Ishikawa (cell line): Measurements from ENCODE around the gene PCNT.

Source experiments
- CEBPB ChIP-seq: IDR thresholded peaks from 2 replicates; pipeline ENCODE4 v1.6.1; 2012
- CREB1 ChIP-seq: IDR thresholded peaks from 2 replicates; pipeline ENCODE4 v1.6.1; 2012; ENCODE audit warnings: low read depth
- EGR1 ChIP-seq: IDR thresholded peaks from 2 replicates; pipeline ENCODE4 v1.6.1; 2012
- EP300 ChIP-seq: IDR thresholded peaks from 2 replicates; pipeline ENCODE4 v1.6.1; 2012; ENCODE audit warnings: borderline replicate concordance
- FOXM1 ChIP-seq: IDR thresholded peaks from 2 replicates; pipeline ENCODE4 v1.6.1; 2012; ENCODE audit warnings: low read depth, borderline replicate concordance
- MAX ChIP-seq: IDR thresholded peaks from 2 replicates; pipeline ENCODE4 v1.6.1; 2012
- NFIC ChIP-seq: IDR thresholded peaks from 2 replicates; pipeline ENCODE4 v1.6.1; 2012
- RAD21 ChIP-seq: IDR thresholded peaks from 2 replicates; pipeline ENCODE4 v1.6.1; 2012; ENCODE audit warnings: low read depth
- REST ChIP-seq: IDR thresholded peaks from 2 replicates; pipeline ENCODE4 v1.6.1; 2012; ENCODE audit warnings: low read depth, mild to moderate bottlenecking
- TAF1 ChIP-seq: IDR thresholded peaks from 2 replicates; pipeline ENCODE4 v1.6.1; 2012; ENCODE audit warnings: low read depth, mild to moderate bottlenecking
- TCF12 ChIP-seq: IDR thresholded peaks from 2 replicates; pipeline ENCODE4 v1.6.1; 2012; ENCODE audit warnings: low read depth
- TEAD4 ChIP-seq: IDR thresholded peaks from 2 replicates; pipeline ENCODE4 v1.6.1; 2012
- USF1 ChIP-seq: IDR thresholded peaks from 2 replicates; pipeline ENCODE4 v1.6.1; 2012
- YY1 ChIP-seq: IDR thresholded peaks from 2 replicates; pipeline ENCODE4 v1.6.1; 2012; ENCODE audit warnings: low read depth
- ZBTB7A ChIP-seq: IDR thresholded peaks from 2 replicates; pipeline ENCODE4 v1.6.1; 2012; ENCODE audit warnings: low read depth

PCNT gene

GRCh38 chr21:46442938-46443337 is 119.0 kb downstream of the PCNT start:
- TF ChIP-seq FOXM1 (no peak), CEBPB (no peak), NFIC (no peak), USF1 (no peak), MAX (no peak), EGR1 (no peak), ZBTB7A (no peak), YY1 (no peak)

DNA sequence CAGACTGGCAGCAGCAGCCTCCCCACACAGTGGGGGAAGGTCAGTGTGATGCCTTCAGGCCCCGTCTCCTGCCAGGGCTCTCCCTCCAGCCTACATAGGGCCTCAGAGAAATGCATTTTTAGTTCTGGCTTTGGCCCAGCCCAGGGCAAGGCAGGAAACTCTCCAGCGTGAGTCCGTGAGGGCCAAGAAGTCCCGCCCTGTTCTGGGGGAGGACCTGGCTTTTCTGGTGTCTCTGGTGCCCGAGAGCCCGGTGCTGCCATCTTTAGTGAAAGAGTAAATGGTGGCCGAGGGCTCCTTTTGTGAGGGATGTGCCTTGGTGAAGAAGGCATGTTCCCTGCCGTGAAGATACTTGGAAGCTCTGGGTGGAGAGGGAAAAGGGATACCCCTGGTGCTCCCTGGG is 120.0 kb downstream of the PCNT start:
- TF ChIP-seq EP300 (no peak), USF1 (no peak), ZBTB7A (no peak), MAX (no peak), RAD21 (no peak), NFIC (no peak), FOXM1 (no peak), EGR1 (no peak), TAF1 (no peak), TEAD4 (no peak), CEBPB (no peak)

DNA sequence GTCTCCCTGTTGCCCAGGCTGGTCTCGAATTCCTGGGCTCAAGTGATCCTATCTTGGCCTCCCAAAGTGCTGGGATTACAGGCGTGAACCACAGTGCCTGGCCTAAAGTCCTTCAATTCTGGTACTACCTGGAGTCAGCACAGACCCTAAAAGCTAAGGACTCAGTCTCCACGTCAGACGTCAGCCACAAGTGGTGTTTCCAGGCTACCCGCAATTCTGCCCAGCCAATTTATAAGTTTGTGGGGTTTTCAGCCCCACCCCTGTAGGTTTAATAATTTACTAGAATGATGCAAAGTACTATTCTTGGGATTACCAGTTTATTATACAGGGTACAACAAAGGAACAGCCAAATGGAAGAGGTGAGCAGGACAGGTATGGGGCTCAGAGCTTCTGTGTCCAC is 124.2 kb downstream of the PCNT start:
- TF ChIP-seq USF1, result no peak
- TF ChIP-seq EGR1, result no peak
- no peak for TF ChIP-seq TEAD4
- no peak for TF ChIP-seq CREB1
- no peak for TF ChIP-seq TCF12
- TF ChIP-seq FOXM1, result no peak
- no peak for TF ChIP-seq ZBTB7A

DNA sequence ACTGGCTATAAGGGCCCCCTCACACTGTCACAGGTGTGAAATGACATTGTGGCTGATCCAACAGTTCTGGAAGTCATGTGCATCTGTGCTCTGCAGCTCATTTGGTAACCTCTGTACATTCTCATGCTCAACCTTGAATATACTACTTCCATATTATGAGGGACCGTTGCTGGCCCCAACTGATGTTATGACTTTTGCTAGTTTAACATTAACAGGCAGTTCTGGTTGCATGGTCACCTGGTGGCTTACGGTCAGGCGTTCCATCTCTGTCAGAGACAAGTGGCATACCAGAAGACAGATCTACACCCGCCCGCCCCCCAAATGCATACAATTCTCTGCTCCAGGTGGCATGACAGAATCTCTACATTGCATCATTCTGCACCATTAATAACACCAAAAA is 128.8 kb downstream of the PCNT start:
- TF ChIP-seq FOXM1, result no peak
- TF ChIP-seq YY1, result no peak
- no peak for TF ChIP-seq TAF1
- no peak for TF ChIP-seq TEAD4
- no peak for TF ChIP-seq RAD21
- no peak for TF ChIP-seq REST
- TF ChIP-seq EGR1, result no peak
- no peak for TF ChIP-seq USF1
- TF ChIP-seq CREB1, result no peak
- no peak for TF ChIP-seq EP300
- TF ChIP-seq TCF12, result no peak

DNA sequence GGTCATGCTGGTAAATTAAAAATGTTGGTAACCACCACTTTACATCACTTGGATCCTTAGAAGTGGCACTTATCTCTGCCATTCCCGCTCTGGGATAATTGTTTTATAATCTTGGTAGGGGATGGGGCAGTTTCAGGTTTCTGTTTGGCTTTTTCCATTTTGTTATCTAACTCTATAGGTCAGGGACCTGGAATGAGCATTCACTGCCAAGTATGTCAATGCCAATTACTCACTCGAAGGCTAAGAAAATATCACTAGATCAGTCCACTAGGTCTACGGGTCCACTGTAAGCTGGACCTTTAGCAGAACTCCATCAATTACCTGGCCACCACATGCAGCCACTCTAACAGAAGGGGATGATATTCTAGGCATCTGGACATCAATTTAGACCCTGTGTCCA is 130.2 kb downstream of the PCNT start:
- TF ChIP-seq RAD21 (no peak), CREB1 (no peak), USF1 (no peak), YY1 (no peak), EGR1 (no peak), TAF1 (no peak), REST (no peak), ZBTB7A (no peak), TEAD4 (no peak), TCF12 (no peak), FOXM1 (no peak), EP300 (no peak), NFIC (no peak)
